HG03025 (cell line): ENCODE results near the gene ZBTB12.

Source experiments
- ATAC-seq: cut with Tn5 transposase; IDR thresholded peaks from one replicate; pipeline ENCODE4 v1.9.1; 2021; ENCODE audit warnings: mild to moderate bottlenecking, moderate library complexity; ENCODE audit not compliant: unreplicated experiment, low FRiP score

Gene ZBTB12

GRCh38 chr6:31898383-31899011 lies 3.4 kb downstream of the ZBTB12 start:
- ATAC-seq, result no peak

GRCh38 chr6:31897612-31898382 lies 4.1 kb downstream of the ZBTB12 start, which contains the start of gene EHMT2:
Gene EHMT2, minus strand, starts transcription at chr6:31897698. Its CDS starts 21 bp downstream, at chr6:31897677.
- ATAC-seq, result no peak

- ATAC-seq, result no peak
These were observed 4.9 kb downstream of the ZBTB12 start for GRCh38 chr6:31896856-31897611.

DNA sequence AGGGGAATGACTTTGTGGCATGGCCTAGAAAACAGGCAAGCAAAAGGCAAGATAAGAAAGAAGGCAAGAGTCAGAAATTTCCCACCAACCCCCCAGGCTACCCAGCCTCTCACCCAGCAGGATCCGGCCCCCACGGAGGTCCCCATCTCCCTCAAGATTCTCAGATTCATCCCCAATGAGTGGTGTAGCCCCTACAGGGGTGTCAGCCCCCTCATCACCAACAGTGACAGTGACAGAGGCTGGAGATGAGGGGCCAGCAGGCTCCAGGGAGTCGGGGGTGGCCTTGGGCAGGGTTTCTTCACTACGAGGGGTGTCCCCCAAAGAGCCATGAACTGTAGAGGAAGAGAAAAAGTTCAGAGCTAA lies 5.4 kb downstream of the ZBTB12 start:
- ATAC-seq, result no peak

DNA sequence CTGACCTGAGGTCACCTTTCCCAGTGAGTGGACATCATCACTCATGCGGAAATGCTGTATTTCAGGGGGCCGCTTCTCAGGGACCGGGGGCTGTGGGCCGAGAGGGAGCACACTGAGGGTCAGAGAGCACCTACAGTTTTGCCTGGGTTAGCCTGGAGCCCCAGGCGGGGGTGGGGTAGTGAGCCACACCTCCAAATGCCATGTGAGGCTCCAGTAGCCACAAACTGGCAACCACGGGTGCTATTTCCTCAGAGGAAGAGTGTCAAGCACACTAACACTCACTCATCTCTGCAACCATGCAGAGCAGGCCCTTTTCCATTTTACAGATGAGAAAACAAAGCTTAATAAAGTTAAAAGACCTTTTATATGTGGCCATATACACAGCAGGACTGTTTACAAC lies 9.1 kb downstream of the ZBTB12 start:
- no peak for ATAC-seq

GRCh38 chr6:31889331-31889972 lies 12.4 kb downstream of the ZBTB12 start:
- ATAC-seq, result no peak

GRCh38 chr6:31888276-31889258 lies 13.3 kb downstream of the ZBTB12 start:
- ATAC-seq, result no peak

- ATAC-seq, result no peak
These were observed 14.5 kb downstream of the ZBTB12 start for GRCh38 chr6:31887173-31888007.

DNA sequence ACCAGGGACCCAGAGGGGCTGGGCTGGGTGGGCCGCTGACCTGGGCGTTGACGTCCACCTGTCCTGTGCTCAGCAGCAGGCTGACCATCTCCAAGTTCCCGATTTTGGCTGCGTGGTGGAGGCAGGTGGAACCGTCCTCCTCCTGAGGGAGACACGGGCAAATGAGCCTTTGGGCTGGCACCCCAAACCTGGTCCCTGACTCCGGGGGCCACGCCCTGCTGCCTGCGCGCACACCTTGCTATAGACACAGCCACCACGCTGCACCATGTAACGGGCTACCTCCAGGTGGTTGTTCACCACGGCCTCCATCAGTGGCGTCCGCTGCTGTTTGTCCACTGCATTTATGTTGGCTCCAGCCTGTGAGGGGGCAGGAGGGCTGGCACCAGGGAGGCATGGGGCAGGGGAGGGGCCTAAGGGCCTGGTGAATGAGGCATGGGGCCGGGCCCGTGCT lies 15.3 kb downstream of the ZBTB12 start:
- no peak for ATAC-seq

GRCh38 chr6:31884528-31885035 lies 17.3 kb downstream of the ZBTB12 start:
- no peak for ATAC-seq

- no peak for ATAC-seq
These were observed 18.2 kb downstream of the ZBTB12 start for GRCh38 chr6:31883676-31884075.

GRCh38 chr6:31882344-31882743 lies 19.5 kb downstream of the ZBTB12 start:
- no peak for ATAC-seq

GRCh38 chr6:31881136-31881859 lies 20.6 kb downstream of the ZBTB12 start:
- ATAC-seq, result no peak

- ATAC-seq, result no peak
These were observed 21.3 kb downstream of the ZBTB12 start for GRCh38 chr6:31880616-31881015.

GRCh38 chr6:31879901-31880300 lies 22.0 kb downstream of the ZBTB12 start:
- ATAC-seq, result no peak

- no peak for ATAC-seq
These were observed 22.7 kb downstream of the ZBTB12 start for GRCh38 chr6:31879143-31879542.

- no peak for ATAC-seq
These were observed 23.2 kb downstream of the ZBTB12 start, which contains the start of gene SLC44A4 for GRCh38 chr6:31878726-31879125. Gene SLC44A4, minus strand, starts transcription at chr6:31878997. Its CDS starts 17 bp downstream, at chr6:31878980.

- ATAC-seq, result no peak
These were observed 23.7 kb downstream of the ZBTB12 start for GRCh38 chr6:31878222-31878621.
